K562 (cell line): ENCODE measurements around the gene GMPR2. TPM values are rescaled to one million over a fixed set of nuclear protein-coding genes. Genes with fewer than 3 reads are reported as not detected.

Source experiments
- CHD2 ChIP-seq: IDR thresholded peaks from 2 replicates; pipeline ENCODE4 v1.6.1; 2011; ENCODE audit warnings: low read depth, low read length
- DMBX1 ChIP-seq: fragments of 250-450 bp; sonication (Bioruptor Pico); IDR thresholded peaks from 2 replicates; pipeline ENCODE4 v1.8.0; 2022; ENCODE audit warnings: inconsistent platforms, mild to moderate bottlenecking, moderate library complexity, borderline replicate concordance
- EP300 ChIP-seq: IDR thresholded peaks from 2 replicates; pipeline ENCODE4 v1.6.1; 2012; ENCODE audit warnings: low read length, improper control_type of control experiment
- FOS ChIP-seq: IDR thresholded peaks from 3 replicates; pipeline ENCODE4 v1.6.1; 2011; ENCODE audit not compliant: insufficient read length; ENCODE audit errors: extremely low read depth
- FOXJ2 ChIP-seq: fragments of 200-800 bp; sonication (Bioruptor generic); IDR thresholded peaks from 2 replicates; pipeline ENCODE4 v1.6.1; 2016; ENCODE audit warnings: missing genetic modification characterization, missing compliant biosample characterization
- HDGF ChIP-seq: fragments of 450-650 bp; IDR thresholded peaks from 2 replicates; pipeline ENCODE4 v1.6.1; 2016
- HNRNPH1 ChIP-seq: fragments of 200-400 bp; formaldehyde crosslinking; optimal IDR thresholded peaks from 2 replicates; pipeline ENCODE3; 2017; ENCODE audit warnings: low read depth, mild to moderate bottlenecking, low read length, moderate library complexity
- HNRNPUL1 ChIP-seq: fragments of 200-400 bp; formaldehyde crosslinking; IDR thresholded peaks from 2 replicates; pipeline ENCODE4 v1.6.1; 2017; ENCODE audit warnings: low read length
- IRF2 ChIP-seq: sonication (generic); formaldehyde crosslinking; IDR thresholded peaks from 2 replicates; pipeline ENCODE4 v1.8.1; 2022; ENCODE audit warnings: mild to moderate bottlenecking, missing genetic modification reagents
- JUN ChIP-seq, 2 experiments: sonication (generic) in 1 of 2; formaldehyde crosslinking in 1 of 2; IDR thresholded peaks; 2 replicates each; pipeline versions ENCODE4 v1.6.1 to v1.8.0; 2012 to 2022; ENCODE audit warnings: borderline replicate concordance in 2 of 2, mild to moderate bottlenecking in 2 of 2, improper control_type of control experiment in 1 of 2, low read depth in 1 of 2, low read length in 1 of 2, missing genetic modification reagents in 1 of 2
- MAFG ChIP-seq: fragments of 450-650 bp; conservative IDR thresholded peaks from 2 replicates; pipeline ENCODE4 v1.6.1; 2016; ENCODE audit warnings: missing genetic modification characterization, missing compliant biosample characterization
- MCM2 ChIP-seq: fragments of 450-650 bp; IDR thresholded peaks from 2 replicates; pipeline ENCODE4 v1.6.1; 2017; ENCODE audit warnings: low read depth, mild to moderate bottlenecking
- MXI1 ChIP-seq: IDR thresholded peaks from 2 replicates; pipeline ENCODE4 v1.6.1; 2011; ENCODE audit warnings: low read depth, mild to moderate bottlenecking, improper control_type of control experiment, low read length
- NFYB ChIP-seq: IDR thresholded peaks from 2 replicates; pipeline ENCODE4 v1.6.1; 2011; ENCODE audit warnings: mild to moderate bottlenecking, moderate library complexity; ENCODE audit not compliant: insufficient read length; ENCODE audit errors: extremely low read depth
- NONO ChIP-seq, 2 experiments: fragments of 200-400 bp in 1 of 2; fragments of 450-650 bp in 1 of 2; formaldehyde crosslinking in 1 of 2; IDR thresholded peaks; 2 replicates each; pipeline ENCODE4 v1.6.1; 2017; ENCODE audit warnings: low read depth in 2 of 2, mild to moderate bottlenecking in 2 of 2, moderate library complexity in 2 of 2, low read length in 1 of 2
- PHTF2 ChIP-seq: fragments of 250-450 bp; sonication (Bioruptor Pico); IDR thresholded peaks from 2 replicates; pipeline ENCODE4 v1.5.0; 2021; ENCODE audit warnings: mild to moderate bottlenecking
- RBM22 ChIP-seq: fragments of 200-400 bp; formaldehyde crosslinking; IDR thresholded peaks from 2 replicates; pipeline ENCODE4 v1.6.1; 2018; ENCODE audit warnings: low read length, low read depth; ENCODE audit not compliant: poor library complexity, severe bottlenecking
- RBM25 ChIP-seq: fragments of 200-400 bp; formaldehyde crosslinking; IDR thresholded peaks from 2 replicates; pipeline ENCODE4 v1.6.1; 2018; ENCODE audit warnings: low read length, low read depth, moderate library complexity; ENCODE audit not compliant: severe bottlenecking
- RBM39 ChIP-seq: fragments of 200-400 bp; formaldehyde crosslinking; optimal IDR thresholded peaks from 2 replicates; pipeline ENCODE3; 2018; ENCODE audit warnings: low read depth, low read length
- RCOR1 ChIP-seq, 2 experiments: IDR thresholded peaks; 2 replicates each; pipeline ENCODE4 v1.6.1; 2012; ENCODE audit warnings: low read depth in 2 of 2, low read length in 2 of 2, borderline replicate concordance in 1 of 2, improper control_type of control experiment in 1 of 2
- RFX7 ChIP-seq: fragments of 250-450 bp; sonication (Bioruptor Pico); IDR thresholded peaks from 2 replicates; pipeline ENCODE4 v1.5.1; 2021; ENCODE audit warnings: mild to moderate bottlenecking
- SLC30A9 ChIP-seq: fragments of 250-450 bp; sonication (Bioruptor Pico); IDR thresholded peaks from 2 replicates; pipeline ENCODE4 v1.8.0; 2022; ENCODE audit warnings: mild to moderate bottlenecking, moderate library complexity
- SREBF2 ChIP-seq: sonication (generic); formaldehyde crosslinking; IDR thresholded peaks from 2 replicates; pipeline ENCODE4 v1.4.0; 2020; ENCODE audit warnings: mild to moderate bottlenecking, missing genetic modification reagents
- SRSF1 ChIP-seq: fragments of 200-400 bp; formaldehyde crosslinking; IDR thresholded peaks from 2 replicates; pipeline ENCODE4 v1.6.1; 2017; ENCODE audit warnings: mild to moderate bottlenecking, low read depth, low read length, moderate library complexity
- TAF15 ChIP-seq: fragments of 200-400 bp; formaldehyde crosslinking; IDR thresholded peaks from 2 replicates; pipeline ENCODE4 v1.6.1; 2017; ENCODE audit warnings: mild to moderate bottlenecking, low read depth, low read length, moderate library complexity
- TAF9B ChIP-seq: fragments of 450-650 bp; IDR thresholded peaks from 2 replicates; pipeline ENCODE4 v1.6.1; 2018; ENCODE audit warnings: mild to moderate bottlenecking; ENCODE audit not compliant: partially characterized antibody
- TCFL5 ChIP-seq: fragments of 250-450 bp; sonication (Bioruptor Pico); conservative IDR thresholded peaks from 2 replicates; pipeline ENCODE4 v1.6.1; 2021; ENCODE audit warnings: mild to moderate bottlenecking, moderate library complexity, matching md5 sums
- TRIM28 ChIP-seq: fragments of 450-650 bp; IDR thresholded peaks from 2 replicates; pipeline ENCODE4 v1.6.1; 2017
- ZBTB7A ChIP-seq: IDR thresholded peaks from 2 replicates; pipeline ENCODE4 v1.6.1; 2011; ENCODE audit warnings: low read depth, mild to moderate bottlenecking, low read length, moderate library complexity, borderline replicate concordance; ENCODE audit not compliant: control insufficient read depth
- ZFP1 ChIP-seq: fragments of 450-650 bp; formaldehyde crosslinking; IDR thresholded peaks from 2 replicates; pipeline ENCODE4 v1.4.0; 2020; ENCODE audit warnings: mild to moderate bottlenecking, mixed read lengths
- ZNF24 ChIP-seq: fragments of 450-650 bp; IDR thresholded peaks from 2 replicates; pipeline ENCODE4 v1.6.1; 2016
- ZNF445 ChIP-seq: fragments of 250-450 bp; sonication (Bioruptor Pico); IDR thresholded peaks from 2 replicates; pipeline ENCODE4 v1.4.0; 2020; ENCODE audit warnings: low read depth, mild to moderate bottlenecking, moderate library complexity
- polyA plus RNA-seq, 8 experiments: library from polyadenylated mRNA; depleted of rRNA in 4 of 8; stranded (reverse) in 5 of 8; unstranded in 3 of 8; fragments of >200 nt; fragmentation: Nextera tagmentation in 2 of 8; fragmentation: Illumina TruSeq in 1 of 8; extraction: Ambion mirVana in 2 of 8; extraction: Trizol in 1 of 8; gene quantifications; 2 replicates each; pipeline versions ENCODE4 v1.2.1 to v1.2.3, GENCODE V29; 2011 to 2014; ENCODE audit warnings: inconsistent platforms in 1 of 8, missing spikeins in 1 of 8
- total RNA-seq, 7 experiments: library from RNA; depleted of rRNA in 6 of 7; stranded (reverse); fragments of >200 nt in 6 of 7; fragmentation: Illumina TruSeq in 2 of 7; extraction: Trizol in 2 of 7; gene quantifications; 2 replicates each; pipeline versions ENCODE4 v1.2.1 to v1.2.3, GENCODE V29; 2011 to 2021; ENCODE audit warnings: low replicate concordance in 1 of 7
- TF ChIP-seq, protein P1 (sequence below): fragments of 250-450 bp; sonication (Bioruptor Pico); IDR thresholded peaks from 2 replicates; pipeline ENCODE4 v1.9.0; 2021; ENCODE audit warnings: mild to moderate bottlenecking

GMPR2 gene
- total and polyA plus RNA-seq, 9 of the 15 experiments (the other 6 are each of a cell fraction or from before 2014, with no cell fraction given): 26.4 to 67.4 (median 36.3) TPM

DNA sequence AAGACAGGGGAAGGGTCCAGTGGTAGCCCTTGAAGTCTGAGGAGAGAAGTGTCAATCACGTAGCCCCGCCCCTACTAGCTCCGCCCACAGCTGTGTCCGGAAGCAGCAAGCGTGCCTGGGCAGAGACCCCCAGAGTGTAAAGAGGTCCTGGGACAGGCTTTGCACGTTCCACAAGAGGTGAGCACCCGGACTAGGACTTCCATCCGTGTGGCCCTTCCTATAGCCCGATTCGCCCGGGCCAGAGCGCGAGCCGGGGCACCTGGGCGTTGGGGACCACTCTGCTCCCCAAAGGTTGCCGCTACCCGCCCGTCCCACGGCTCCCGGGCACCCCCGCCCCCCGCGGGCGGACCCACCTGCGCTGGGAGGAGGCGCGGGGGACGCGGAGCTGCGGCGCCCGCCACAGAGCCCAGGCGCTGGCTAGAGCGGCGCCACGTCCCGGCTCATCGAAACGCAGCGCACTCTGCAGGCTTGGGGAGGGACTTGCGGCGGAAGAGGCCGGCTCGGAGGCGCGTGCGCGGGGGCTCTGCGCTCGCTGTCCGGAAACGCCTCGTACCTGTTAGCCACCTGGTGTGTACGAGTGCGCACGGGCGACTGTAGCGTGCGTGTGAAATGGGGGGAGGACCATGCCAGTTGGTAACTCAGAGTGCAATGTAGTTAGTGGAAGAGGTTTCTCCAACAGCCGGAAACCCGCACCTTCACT lies 38.6 kb downstream of the GMPR2 start, which contains the start of gene RABGGTA (continued):
- TF ChIP-seq NONO (IDR thresholded peaks at IDR 0.05; ENCODE audit: low read depth in 2 of 2, low read length in 1 of 2): peak in 1 of 2 experiments; percentile 76; a peak in 3 of 4 replicates
- TF ChIP-seq RBM25: no peak
- no peak for TF ChIP-seq SREBF2 (CRISPR knock-in tag)
- TF ChIP-seq HNRNPUL1: no peak
- no peak for TF ChIP-seq CHD2
- TF ChIP-seq MAFG (tag): no peak
- TF ChIP-seq TRIM28: no peak
- 0 out of 2 replicates have a peak, but pooled peaks have one; percentile 20 for TF ChIP-seq ZNF24
- no peak for TF ChIP-seq RFX7 (CRISPR knock-in tag)
- TF ChIP-seq FOS: no peak
- no peak for TF ChIP-seq SRSF1
- peak; percentile 66; the same call in 1 of the 2 replicates for TF ChIP-seq JUN (IDR thresholded peaks at IDR 0.05; ENCODE audit: borderline replicate concordance, low read depth, low read length)
- no peak; the same call in 1 of the 2 replicates for TF ChIP-seq JUN (CRISPR knock-in tag; IDR thresholded peaks at IDR 0.05; ENCODE audit: borderline replicate concordance)
- no peak for TF ChIP-seq FOXJ2 (tag)
- TF ChIP-seq SLC30A9 (CRISPR knock-in tag): no peak
- TF ChIP-seq ZFP1 (CRISPR knock-in tag): no peak
- TF ChIP-seq ZBTB7A: peak; percentile 90
- TF ChIP-seq, protein P1, sequence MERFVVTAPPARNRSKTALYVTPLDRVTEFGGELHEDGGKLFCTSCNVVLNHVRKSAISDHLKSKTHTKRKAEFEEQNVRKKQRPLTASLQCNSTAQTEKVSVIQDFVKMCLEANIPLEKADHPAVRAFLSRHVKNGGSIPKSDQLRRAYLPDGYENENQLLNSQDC (CRISPR knock-in tag): no peak
- no peak for TF ChIP-seq IRF2 (CRISPR knock-in tag)
- TF ChIP-seq TCFL5 (CRISPR knock-in tag): no peak
- TF ChIP-seq PHTF2 (CRISPR knock-in tag): no peak
- TF ChIP-seq ZNF445 (CRISPR knock-in tag): no peak
- no peak for TF ChIP-seq RBM39
- TF ChIP-seq RCOR1 (IDR thresholded peaks at IDR 0.05; ENCODE audit: borderline replicate concordance in 1 of 2, low read depth in 2 of 2, low read length in 2 of 2): peak in 1 of 2 experiments; percentile 63; a peak in 2 of 4 replicates
- no peak for TF ChIP-seq DMBX1 (CRISPR knock-in tag)
- TF ChIP-seq TAF9B: no peak
- TF ChIP-seq MXI1: peak; percentile 46; the same call in 1 of the 2 replicates
- no peak for TF ChIP-seq RBM22
- no peak for TF ChIP-seq HDGF
- no peak for TF ChIP-seq HNRNPH1
- TF ChIP-seq TAF15: no peak
- TF ChIP-seq EP300: 0 out of 2 replicates have a peak, but pooled peaks have one; percentile 16
- TF ChIP-seq NFYB: no peak
- TF ChIP-seq MCM2: no peak
